ENCODE measurements around the gene CATSPERD. TPM values are rescaled to one million over a fixed set of nuclear protein-coding genes. Genes with fewer than 3 reads are reported as not detected.

Gene CATSPERD
- total and polyA plus RNA-seq, 4 experiments from 2014 or later: not detected

DNA sequence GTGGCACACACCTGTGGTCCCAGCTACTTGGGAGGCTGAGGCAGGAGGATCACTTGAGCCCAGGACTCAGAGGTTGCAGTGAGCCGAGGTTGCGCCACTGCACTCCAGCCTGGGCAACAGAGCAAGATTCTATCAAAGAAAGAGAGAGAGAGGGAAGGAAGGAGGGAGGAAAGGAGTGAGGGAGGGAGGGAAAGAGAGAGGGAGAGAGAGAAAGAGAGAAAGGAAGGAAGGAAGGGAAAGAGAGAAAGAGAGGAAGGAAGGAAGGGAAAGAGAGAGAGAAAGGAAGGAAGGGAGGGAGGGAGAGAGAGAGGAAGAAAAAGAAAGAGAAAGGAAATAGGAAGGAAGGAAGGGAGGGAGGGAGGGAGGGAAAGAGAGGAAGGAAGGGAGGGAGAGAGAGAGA lies 96.8 kb downstream of the CATSPERD start:
- ChIA-PET CTCF (ENCODE audit: partially characterized antibody) (no interaction called here), POLR2A (ENCODE audit: partially characterized antibody) (no interaction called here)

DNA sequence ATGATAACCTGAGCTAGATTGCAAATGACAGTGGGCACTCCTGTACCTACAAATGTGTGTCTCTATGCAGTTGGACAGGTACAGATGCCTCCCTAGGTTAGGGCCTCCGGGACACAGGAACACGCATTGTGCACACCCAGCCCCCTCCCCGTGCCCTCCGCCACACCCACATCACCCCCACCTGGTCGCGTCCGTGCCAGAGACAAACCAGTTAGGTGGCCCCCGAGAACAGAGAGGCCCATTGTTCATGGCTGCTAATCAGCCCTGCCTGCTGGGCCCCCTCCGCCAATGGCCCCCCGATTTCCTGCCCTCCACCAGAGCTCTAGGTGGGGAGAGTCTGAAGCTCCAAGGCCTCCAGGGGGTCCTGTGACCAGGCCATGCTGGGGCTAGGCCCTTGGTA lies 98.2 kb downstream of the CATSPERD start:
- Histone ChIP-seq H3K9me3 (ENCODE audit: control insufficient read depth in 1 of 2, low read length in 2 of 2) (no peaks in the 10 kb centered on the region), H3K4me1 (ENCODE audit: insufficient read depth, low read length) (no peaks in the 10 kb centered on the region), H3K27ac (ENCODE audit: low read depth, low read length) (no peak overlapping the region), H3K27me3 (ENCODE audit: insufficient read depth, low read length) (no peaks in the 10 kb centered on the region), H3K36me3 (ENCODE audit: insufficient read depth, low read length) (no peaks in the 10 kb centered on the region), H3K4me3 (ENCODE audit: low read length in 2 of 2) (no peak overlapping the region)
- no peak overlapping the region for H3K27ac Mint-ChIP-seq
- peaks cover 0 to 5% (median 0%) of the 10 kb centered on the region in 8 donors for H3K9me3 Mint-ChIP-seq
- ChIA-PET CTCF (ENCODE audit: partially characterized antibody) (no interaction called here), POLR2A (ENCODE audit: partially characterized antibody) (no interaction called here)
- peaks cover 0 to 2% of the 10 kb centered on the region in 2 donors for H3K27me3 Mint-ChIP-seq
- intact Hi-C loops (cut with micrococcal nuclease): no loop called here
- DNase-seq: no peak
- H3K36me3 Mint-ChIP-seq: no peaks in the 10 kb centered on the region
- peaks cover 0 to 4% (median under 1%) of the 10 kb centered on the region in 4 donors for H3K4me1 Mint-ChIP-seq
- H3K4me3 Mint-ChIP-seq: no peak overlapping the region

More for the DNA sequence above, 96.8 kb downstream of the CATSPERD start:
- Mint-ChIP-seq H3K9me3 (peaks cover 0 to 3% (median 0%) of the 10 kb centered on the region in 8 donors), H3K4me1 (peaks cover 0 to 4% (median under 1%) of the 10 kb centered on the region in 4 donors), H3K27me3 (peaks cover 0 to 2% of the 10 kb centered on the region in 2 donors), H3K4me3 (no peak overlapping the region), H3K36me3 (no peaks in the 10 kb centered on the region), H3K27ac (peak overlapping the region in 1 of 7 donors; percentile 50)
- Histone ChIP-seq H3K9me3 (ENCODE audit: control insufficient read depth in 1 of 2, low read length in 2 of 2) (no peaks in the 10 kb centered on the region), H3K27ac (ENCODE audit: low read depth, low read length) (no peak overlapping the region), H3K27me3 (ENCODE audit: insufficient read depth, low read length) (no peaks in the 10 kb centered on the region), H3K4me3 (ENCODE audit: low read length in 2 of 2) (no peak overlapping the region), H3K36me3 (ENCODE audit: insufficient read depth, low read length) (no peaks in the 10 kb centered on the region), H3K4me1 (ENCODE audit: insufficient read depth, low read length) (no peaks in the 10 kb centered on the region)
- DNase-seq: no peak
- intact Hi-C loops (cut with micrococcal nuclease): no loop called here

- H3K9me3 Mint-ChIP-seq: peaks cover 0 to 5% (median 0%) of the 10 kb centered on the region in 8 donors
- DNase-seq: no peak
- Histone ChIP-seq H3K4me3 (ENCODE audit: low read length in 2 of 2) (no peak overlapping the region), H3K27me3 (ENCODE audit: insufficient read depth, low read length) (no peaks in the 10 kb centered on the region), H3K36me3 (ENCODE audit: insufficient read depth, low read length) (no peaks in the 10 kb centered on the region), H3K9me3 (ENCODE audit: control insufficient read depth in 1 of 2, low read length in 2 of 2) (no peaks in the 10 kb centered on the region), H3K4me1 (ENCODE audit: insufficient read depth, low read length) (no peaks in the 10 kb centered on the region), H3K27ac (ENCODE audit: low read depth, low read length) (no peak overlapping the region)
- ChIA-PET CTCF (ENCODE audit: partially characterized antibody) (no interaction called here), POLR2A (ENCODE audit: partially characterized antibody) (interaction anchor here (1.0 kb wide), 1 partner anchor 284 kb away, joined by 3 read pairs; no protein-coding TSS in a partner anchor)
- intact Hi-C loops (cut with micrococcal nuclease): no loop called here
- no peak overlapping the region for H3K4me3 Mint-ChIP-seq
- H3K36me3 Mint-ChIP-seq: no peaks in the 10 kb centered on the region
- H3K27ac Mint-ChIP-seq: peak overlapping the region in 1 of 7 donors; percentile 49
- peaks cover 0 to 2% of the 10 kb centered on the region in 2 donors for H3K27me3 Mint-ChIP-seq
- H3K4me1 Mint-ChIP-seq: peaks cover 0 to 4% (median under 1%) of the 10 kb centered on the region in 4 donors
These were observed 100.3 kb downstream of the CATSPERD start for GRCh38 chr19:5820785-5821184.

DNA sequence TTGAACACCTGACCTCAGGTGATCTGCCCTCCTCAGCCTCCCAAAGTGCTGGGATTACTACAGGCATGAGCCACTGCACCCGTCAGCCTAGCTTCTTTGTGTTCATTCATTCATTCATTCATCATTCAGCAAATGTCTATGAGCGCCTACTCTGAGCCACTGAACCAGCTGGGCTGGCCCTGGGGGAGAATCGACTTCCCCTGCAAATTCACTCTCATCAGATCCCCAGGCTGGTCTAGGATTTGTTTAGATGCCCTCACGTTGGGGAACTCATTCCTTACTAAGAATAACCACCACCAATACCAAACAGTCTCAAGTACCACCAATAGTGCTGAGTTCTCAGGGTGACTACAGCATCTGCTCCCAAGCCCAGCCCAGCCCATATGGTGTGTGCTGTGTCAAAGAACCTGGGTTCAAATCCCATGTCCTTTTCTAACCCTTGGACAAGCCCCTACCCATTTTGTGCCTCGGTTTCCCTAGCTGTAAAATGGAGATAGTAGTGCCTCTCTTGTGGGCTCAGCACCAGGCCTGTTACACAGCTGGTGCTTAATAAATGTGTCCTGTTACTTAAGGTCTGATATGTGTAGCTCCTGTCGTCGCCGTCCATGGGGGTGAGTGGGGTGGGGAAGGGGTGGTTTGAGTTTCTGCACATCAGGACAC lies 101.2 kb downstream of the CATSPERD start:
- Mint-ChIP-seq H3K4me3 (no peak overlapping the region), H3K4me1 (peaks cover 0 to 4% (median 1%) of the 10 kb centered on the region in 4 donors), H3K27ac (peak overlapping the region in 2 of 7 donors; percentile 35 to 49), H3K27me3 (peaks cover 0 to 2% of the 10 kb centered on the region in 2 donors), H3K36me3 (no peaks in the 10 kb centered on the region), H3K9me3 (peaks cover 0 to 5% (median 0%) of the 10 kb centered on the region in 8 donors)
- H3K27me3 ChIP-seq (ENCODE audit: insufficient read depth, low read length): no peaks in the 10 kb centered on the region
- no peak overlapping the region for H3K27ac ChIP-seq (ENCODE audit: low read depth, low read length)
- no peaks in the 10 kb centered on the region for H3K36me3 ChIP-seq (ENCODE audit: insufficient read depth, low read length)
- H3K4me1 ChIP-seq (ENCODE audit: insufficient read depth, low read length): peaks cover under 1% of the 10 kb centered on the region
- ChIA-PET POLR2A (ENCODE audit: partially characterized antibody) (no interaction called here), CTCF (ENCODE audit: partially characterized antibody) (interaction anchor here (0.6 to 1.0 kb wide), 2 partner anchors 12 to 17 kb away, joined by 3 read pairs; no protein-coding TSS in a partner anchor)
- H3K4me3 ChIP-seq (ENCODE audit: low read length in 2 of 2): no peak overlapping the region
- no peaks in the 10 kb centered on the region for H3K9me3 ChIP-seq (ENCODE audit: control insufficient read depth in 1 of 2, low read length in 2 of 2)
- DNase-seq: no peak
- intact Hi-C loops (cut with micrococcal nuclease): no loop called here

GRCh38 chr19:5822181-5822844 lies 101.9 kb downstream of the CATSPERD start:
- Mint-ChIP-seq H3K36me3 (no peaks in the 10 kb centered on the region), H3K27ac (no peak overlapping the region), H3K4me3 (no peak overlapping the region), H3K9me3 (peaks cover 0 to 5% (median 0%) of the 10 kb centered on the region in 8 donors), H3K27me3 (peaks cover 0 to 2% of the 10 kb centered on the region in 2 donors), H3K4me1 (peaks cover 4 to 8% (median 6%) of the 10 kb centered on the region in 4 donors)
- H3K9me3 ChIP-seq (ENCODE audit: control insufficient read depth in 1 of 2, low read length in 2 of 2): no peaks in the 10 kb centered on the region
- intact Hi-C loops (cut with micrococcal nuclease): no loop called here
- H3K4me3 ChIP-seq (ENCODE audit: low read length in 2 of 2): no peak overlapping the region
- ChIA-PET POLR2A (ENCODE audit: partially characterized antibody) (no interaction called here), CTCF (ENCODE audit: partially characterized antibody) (interaction anchor here (0.6 to 1.4 kb wide), 3 partner anchors 12 to 18 kb away, joined by 3 to 4 read pairs (median 3); no protein-coding TSS in a partner anchor)
- no peak overlapping the region for H3K27ac ChIP-seq (ENCODE audit: low read depth, low read length)
- peaks cover 7% of the 10 kb centered on the region for H3K4me1 ChIP-seq (ENCODE audit: insufficient read depth, low read length)
- DNase-seq: no peak
- no peaks in the 10 kb centered on the region for H3K36me3 ChIP-seq (ENCODE audit: insufficient read depth, low read length)
- no peaks in the 10 kb centered on the region for H3K27me3 ChIP-seq (ENCODE audit: insufficient read depth, low read length)

DNA sequence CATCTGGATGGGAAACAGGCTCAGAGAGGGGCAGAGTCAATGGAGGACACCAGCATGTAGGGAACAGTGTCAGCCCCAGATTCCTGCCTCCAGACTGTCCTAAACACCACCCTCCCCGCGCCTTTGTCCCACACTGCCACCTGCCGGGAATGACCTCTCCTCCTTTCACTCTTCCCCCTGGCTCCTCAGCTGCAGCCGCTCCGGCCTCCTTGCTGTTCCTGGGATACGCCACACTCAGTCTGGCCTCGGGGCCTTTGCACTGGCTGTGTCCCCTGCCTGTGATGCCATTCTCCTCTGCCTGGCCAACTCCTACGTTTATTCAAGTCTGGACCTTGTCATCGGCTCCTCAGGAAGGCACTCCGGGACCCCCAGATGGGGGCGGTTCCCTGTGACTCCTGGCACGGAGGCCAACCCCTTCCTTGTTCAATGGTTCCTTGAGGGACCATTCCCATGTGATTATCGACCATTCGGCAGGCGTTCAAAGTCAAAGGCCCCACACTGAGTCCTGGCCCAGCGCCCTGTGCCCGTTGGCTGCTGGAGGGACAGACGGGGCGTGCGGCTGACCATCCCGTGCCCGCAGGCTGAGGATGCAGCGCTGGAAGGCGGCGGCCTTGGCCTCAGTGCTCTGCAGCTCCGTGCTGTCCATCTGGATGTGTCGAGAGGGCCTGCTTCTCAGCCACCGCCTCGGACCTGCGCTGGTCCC lies 103.3 kb downstream of the CATSPERD start:
- peaks cover 18% of the 10 kb centered on the region for H3K4me1 ChIP-seq (ENCODE audit: insufficient read depth, low read length)
- Mint-ChIP-seq H3K36me3 (peaks cover 0 to 3% of the 10 kb centered on the region in 2 donors), H3K27me3 (peaks cover 2 to 3% of the 10 kb centered on the region in 2 donors), H3K4me1 (peaks cover 2 to 17% (median 10%) of the 10 kb centered on the region in 4 donors), H3K27ac (no peak overlapping the region), H3K4me3 (no peak overlapping the region), H3K9me3 (peaks cover 0 to 5% (median 0%) of the 10 kb centered on the region in 8 donors)
- intact Hi-C loops (cut with micrococcal nuclease): no loop called here
- no peaks in the 10 kb centered on the region for H3K36me3 ChIP-seq (ENCODE audit: insufficient read depth, low read length)
- ChIA-PET CTCF (ENCODE audit: partially characterized antibody) (interaction anchor here (1.4 kb wide), 1 partner anchor 20 kb away, joined by 4 read pairs; no protein-coding TSS in a partner anchor), POLR2A (ENCODE audit: partially characterized antibody) (no interaction called here)
- no peaks in the 10 kb centered on the region for H3K27me3 ChIP-seq (ENCODE audit: insufficient read depth, low read length)
- no peaks in the 10 kb centered on the region for H3K9me3 ChIP-seq (ENCODE audit: control insufficient read depth in 1 of 2, low read length in 2 of 2)
- no peak overlapping the region for H3K27ac ChIP-seq (ENCODE audit: low read depth, low read length)
- DNase-seq: no peak
- no peak overlapping the region for H3K4me3 ChIP-seq (ENCODE audit: low read length in 2 of 2)

DNA sequence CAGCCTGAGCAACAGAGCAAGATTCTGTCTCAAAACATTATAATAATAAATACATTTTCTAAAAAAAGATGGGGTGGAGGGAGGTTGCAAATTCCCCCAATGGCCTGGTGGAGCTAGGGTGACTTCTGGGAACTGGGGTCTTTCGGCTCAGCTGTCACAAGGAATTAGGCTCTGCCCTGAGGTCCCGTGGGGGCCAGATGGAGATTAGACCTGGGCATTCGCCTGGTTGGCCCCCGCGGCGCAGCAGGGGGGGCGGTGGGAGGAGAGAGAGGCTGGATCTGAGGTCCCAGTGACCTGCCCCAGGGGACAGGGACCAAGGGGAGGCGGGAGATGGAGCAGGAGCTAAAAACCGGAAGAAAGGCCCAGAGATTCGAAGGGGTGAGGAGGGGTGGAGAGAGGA lies 104.3 kb downstream of the CATSPERD start:
- Histone ChIP-seq H3K27ac (ENCODE audit: low read depth, low read length) (no peak overlapping the region), H3K27me3 (ENCODE audit: insufficient read depth, low read length) (no peaks in the 10 kb centered on the region), H3K4me1 (ENCODE audit: insufficient read depth, low read length) (peaks cover 22% of the 10 kb centered on the region), H3K4me3 (ENCODE audit: low read length in 2 of 2) (no peak overlapping the region), H3K36me3 (ENCODE audit: insufficient read depth, low read length) (no peaks in the 10 kb centered on the region), H3K9me3 (ENCODE audit: control insufficient read depth in 1 of 2, low read length in 2 of 2) (no peaks in the 10 kb centered on the region)
- intact Hi-C loops (cut with micrococcal nuclease): no loop called here
- ChIA-PET POLR2A (ENCODE audit: partially characterized antibody) (no interaction called here), CTCF (ENCODE audit: partially characterized antibody) (no interaction called here)
- Mint-ChIP-seq H3K27ac (peak overlapping the region in 1 of 7 donors; percentile 48), H3K4me3 (peak overlapping the region in 1 of 8 donors; percentile 15), H3K4me1 (peaks cover 2 to 17% (median 11%) of the 10 kb centered on the region in 4 donors), H3K9me3 (peaks cover 0 to 5% (median 0%) of the 10 kb centered on the region in 8 donors), H3K36me3 (peaks cover 0 to 3% of the 10 kb centered on the region in 2 donors), H3K27me3 (peaks cover 2 to 3% of the 10 kb centered on the region in 2 donors)
- DNase-seq: no peak
